Right lobe of liver (tissue), 6 donors: ENCODE measurements around the gene AMER2. TPM values are rescaled to one million over a fixed set of nuclear protein-coding genes. Genes with fewer than 3 reads are reported as not detected.

Experiments used
- ATAC-seq, 4 donors: fragments of 200-7000 bp; cut with Tn5 transposase; one replicate each; pipeline ENCODE4 v1.9.1; 2020; ENCODE audit warnings: mild to moderate bottlenecking in 4 of 4, moderate library complexity in 4 of 4
- DNase-seq, 3 donors: peaks; one replicate each; pipeline ENCODE4 v3.0.0-alpha.2; 2020
- H3K27ac ChIP-seq, 3 donors: fragments of 200-600 bp; one replicate each; pipeline ENCODE4 v1.8.0; 2022
- H3K27me3 ChIP-seq, 2 donors: fragments of 200-600 bp; one replicate each; pipeline ENCODE4 v1.8.0; 2022
- H3K36me3 ChIP-seq, 4 donors: fragments of 200-600 bp; sonication (generic) in 1 of 4; one replicate each; pipeline versions ENCODE4 v1.5.1 to v1.8.0; 2017 to 2022; ENCODE audit warnings: control low read depth in 1 of 4
- H3K4me1 ChIP-seq, 4 donors: fragments of 200-600 bp; sonication (generic) in 1 of 4; one replicate each; pipeline versions ENCODE4 v1.5.1 to v1.8.0; 2017 to 2022; ENCODE audit warnings: control low read depth in 1 of 4
- H3K4me3 ChIP-seq, 3 donors: fragments of 200-600 bp; one replicate each; pipeline ENCODE4 v1.8.0; 2022
- H3K9me3 ChIP-seq, 4 donors: fragments of 200-600 bp; sonication (generic) in 1 of 4; one replicate each; pipeline versions ENCODE4 v1.5.1 to v1.8.0; 2017 to 2022; ENCODE audit warnings: control low read depth in 1 of 4
- CTCF ChIP-seq, 4 donors: fragments of 200-600 bp in 3 of 4; fragments of 450-650 bp in 1 of 4; IDR thresholded peaks; one replicate each; pipeline versions ENCODE4 v1.5.1 to v1.8.0; 2016 to 2022; ENCODE audit warnings: antibody characterized with exemption in 4 of 4, mild to moderate bottlenecking in 2 of 4
- POLR2A ChIP-seq: fragments of 450-650 bp; IDR thresholded peaks from one replicate; pipeline ENCODE4 v1.6.1; 2017; ENCODE audit warnings: antibody characterized with exemption, mild to moderate bottlenecking
- WGBS: methylation state at CpG from one replicate; pipeline ENCODE4 v1.1.6; 2018; ENCODE audit warnings: low coverage, low lambda C conversion rate; ENCODE audit not compliant: insufficient coverage; ENCODE audit errors: missing lambda C conversion rate; 5-methylcytosine and 5-hydroxymethylcytosine counted together
- intact Hi-C, 2 donors: fragments of 100-400 bp; cut with DNase I; formaldehyde crosslinking; loops; one replicate each; pipeline versions ENCODE4 v1.11.2 to v1.14.1; 2022
- total RNA-seq, 6 experiments: library from RNA; depleted of rRNA in 2 of 6; stranded (reverse); fragments of >200 nt in 2 of 6; fragmentation: NEBNext Ultra II Directional in 3 of 6; extraction: Animal tissue kit (Norgen Biotek cat#: 25700) in 3 of 6; gene quantifications; one replicate each; pipeline versions ENCODE4 v1.1.0 to v1.2.4, GENCODE V29; 2016 to 2023
- donor health status: DM: no; HTN: yes; CAD: no.
- donor health status: DM: no; HTN: no; CAD: no.
- donor health status: DM: no; HTN: no; CAD: no.
- donor health status: DM: no; HTN: yes; CAD: no.
- donor health status: DM: no; HTN: yes; CAD: no.

The AMER2 gene
- total RNA-seq, 6 experiments from 2014 or later, result not detected

- H3K27me3 ChIP-seq, result no peaks in the 10 kb centered on the region
- intact Hi-C loops, result no loop called here
- no peak overlapping the region for H3K27ac ChIP-seq
- no peak overlapping the region for H3K4me3 ChIP-seq
- no peak for ATAC-seq
- TF ChIP-seq POLR2A (no peak), CTCF (IDR thresholded peaks at IDR 0.05) (no peak)
- H3K4me1 ChIP-seq, result no peaks in the 10 kb centered on the region
- H3K9me3 ChIP-seq, result no peaks in the 10 kb centered on the region
- H3K36me3 ChIP-seq, result no peaks in the 10 kb centered on the region
- 40% methylated on average over 6 of the region's 7 CpGs for WGBS
- DNase-seq, result no peak
Observed at GRCh38 chr13:25143706-25144105, 28.4 kb downstream of the AMER2 start.

- TF ChIP-seq CTCF (IDR thresholded peaks at IDR 0.05) (no peak), POLR2A (no peak)
- H3K4me3 ChIP-seq, result no peak overlapping the region
- H3K27me3 ChIP-seq, result no peaks in the 10 kb centered on the region
- H3K27ac ChIP-seq, result no peak overlapping the region
- no peaks in the 10 kb centered on the region for H3K4me1 ChIP-seq
- H3K36me3 ChIP-seq, result no peaks in the 10 kb centered on the region
- no peaks in the 10 kb centered on the region for H3K9me3 ChIP-seq
- intact Hi-C loops, result no loop called here
- 63% methylated on average over 4 of the region's 5 CpGs for WGBS
- ATAC-seq (no peak), DNase-seq (no peak)
Observed at GRCh38 chr13:25141042-25141441, 31.0 kb downstream of the AMER2 start.

- 31% methylated on average over 3 of the region's 3 CpGs for WGBS
- H3K27ac ChIP-seq, result no peak overlapping the region
- H3K36me3 ChIP-seq, result no peaks in the 10 kb centered on the region
- no peak overlapping the region for H3K4me3 ChIP-seq
- H3K4me1 ChIP-seq, result no peaks in the 10 kb centered on the region
- DNase-seq (no peak), ATAC-seq (no peak)
- H3K9me3 ChIP-seq, result no peaks in the 10 kb centered on the region
- TF ChIP-seq POLR2A, result no peak
- TF ChIP-seq CTCF (IDR thresholded peaks at IDR 0.05), result no peak
- intact Hi-C loops, result no loop called here
- H3K27me3 ChIP-seq, result no peaks in the 10 kb centered on the region
Observed at GRCh38 chr13:25137788-25138115, 34.3 kb downstream of the AMER2 start.

- H3K36me3 ChIP-seq, result no peaks in the 10 kb centered on the region
- TF ChIP-seq POLR2A, result no peak
- no peak for TF ChIP-seq CTCF (IDR thresholded peaks at IDR 0.05)
- WGBS, result 10% methylated on average over 15 of the region's 15 CpGs
- no peak overlapping the region for H3K4me3 ChIP-seq
- H3K27ac ChIP-seq, result no peak overlapping the region
- intact Hi-C loops, result no loop called here
- DNase-seq (no peak), ATAC-seq (no peak)
- no peaks in the 10 kb centered on the region for H3K4me1 ChIP-seq
- H3K9me3 ChIP-seq, result no peaks in the 10 kb centered on the region
- H3K27me3 ChIP-seq, result no peaks in the 10 kb centered on the region
Observed at GRCh38 chr13:25136880-25137787, 35.0 kb downstream of the AMER2 start.
